DMS53 treated with DMSO at 0.1 percent for 48 hours (cell line): ENCODE measurements around the gene GNG8.

Source experiments
- DNase-seq: peaks from one replicate; lab custom pipeline; 2025; ENCODE audit not compliant: unreplicated experiment; lab: John Stamatoyannopoulos, UW

The GNG8 gene

DNA sequence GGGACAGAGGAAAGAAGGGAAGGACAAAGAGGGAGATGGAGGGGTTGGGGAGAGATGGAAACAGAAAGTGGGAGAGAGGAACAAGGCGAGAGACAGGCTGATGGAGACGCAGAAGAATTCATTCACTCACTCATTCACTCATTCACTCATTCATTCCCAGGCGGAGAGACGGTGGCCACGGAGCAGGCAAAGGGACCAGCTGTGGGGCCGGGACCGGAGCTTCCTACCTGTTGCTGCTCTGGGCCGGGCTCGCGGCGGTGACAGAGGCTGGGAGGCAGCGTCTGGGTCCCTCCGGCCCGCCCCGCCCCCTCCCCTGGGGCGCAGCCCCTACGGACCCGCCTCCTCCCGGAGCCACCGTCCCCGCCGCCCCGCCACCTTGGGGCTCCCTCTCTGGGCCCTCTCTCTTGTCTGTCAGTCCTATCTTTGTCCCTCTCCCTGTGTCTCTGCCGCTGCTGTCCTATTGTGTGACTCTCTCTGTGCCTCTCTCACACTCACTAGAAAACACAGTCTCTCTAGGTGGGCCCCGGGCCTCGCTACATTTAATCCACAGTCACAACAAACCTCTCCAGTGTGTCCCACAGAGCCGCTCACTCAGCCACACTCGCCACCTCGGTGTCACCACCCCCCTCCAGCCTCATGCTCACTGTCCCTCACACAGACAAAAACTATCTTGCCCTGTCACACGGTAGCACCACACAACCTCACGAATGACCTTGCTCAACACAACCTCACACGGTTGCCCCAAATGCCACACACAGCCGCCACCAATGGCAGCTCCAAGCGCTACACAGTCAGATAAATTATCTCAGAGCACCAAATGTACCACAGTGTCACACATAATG is at the start of gene GNG8:
GNG8 (minus strand) TSS at position 283 of the 842 bp plus-strand sequence. CDS start 1,520 bp downstream, outside the sequence.
- DNase-seq, result no peak

DNA sequence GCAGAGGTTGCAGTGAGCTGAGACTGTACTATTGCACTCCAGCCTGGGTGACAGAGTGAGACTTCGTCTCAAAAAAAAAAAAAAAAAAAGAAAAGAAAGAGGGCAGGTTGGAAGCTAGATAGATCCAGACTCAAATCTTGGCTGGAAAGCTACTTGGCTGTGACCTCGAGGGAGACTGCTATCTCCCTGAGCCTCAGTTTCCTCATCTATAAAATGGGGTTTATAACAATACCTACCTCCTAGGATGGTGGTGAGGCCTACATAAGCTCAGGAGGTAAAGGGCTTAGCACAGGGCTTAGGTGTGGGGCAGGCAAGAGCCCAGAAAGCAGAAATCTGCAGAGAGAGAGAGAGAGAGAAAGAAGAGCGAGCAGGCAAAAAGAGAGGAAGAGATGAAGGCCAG is 49.2 kb upstream of the GNG8 start:
- DNase-seq, result no peak

DNA sequence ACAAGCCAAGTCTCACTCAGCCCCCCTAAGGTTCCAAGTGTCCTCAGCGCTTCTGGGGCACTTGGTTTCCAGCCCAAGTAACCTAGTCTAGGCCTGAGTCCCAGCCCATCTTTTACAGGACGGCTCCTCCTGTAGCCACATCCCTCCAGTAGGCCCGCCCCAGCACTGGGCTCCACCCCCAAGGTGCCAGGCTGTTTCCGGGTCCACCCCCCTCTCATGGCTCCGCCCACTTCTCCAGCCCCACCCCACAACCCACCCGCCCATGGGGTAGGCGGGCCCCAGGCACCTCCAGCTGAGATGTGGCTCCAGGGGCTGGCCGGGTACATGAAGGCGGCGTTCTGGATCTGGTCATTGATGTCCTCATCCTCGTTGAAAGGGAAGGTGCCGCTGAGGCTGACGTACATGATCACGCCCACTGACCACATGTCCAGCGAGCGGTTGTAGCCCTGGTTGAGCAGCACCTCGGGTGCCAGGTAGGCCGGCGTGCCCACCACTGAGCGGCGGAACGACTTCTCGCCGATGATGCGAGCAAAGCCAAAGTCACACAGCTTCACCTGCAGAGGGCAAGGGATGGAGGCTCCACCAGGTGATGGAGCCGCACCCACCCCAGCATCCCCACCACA is 42.2 kb upstream of the GNG8 start:
- no peak for DNase-seq

DNA sequence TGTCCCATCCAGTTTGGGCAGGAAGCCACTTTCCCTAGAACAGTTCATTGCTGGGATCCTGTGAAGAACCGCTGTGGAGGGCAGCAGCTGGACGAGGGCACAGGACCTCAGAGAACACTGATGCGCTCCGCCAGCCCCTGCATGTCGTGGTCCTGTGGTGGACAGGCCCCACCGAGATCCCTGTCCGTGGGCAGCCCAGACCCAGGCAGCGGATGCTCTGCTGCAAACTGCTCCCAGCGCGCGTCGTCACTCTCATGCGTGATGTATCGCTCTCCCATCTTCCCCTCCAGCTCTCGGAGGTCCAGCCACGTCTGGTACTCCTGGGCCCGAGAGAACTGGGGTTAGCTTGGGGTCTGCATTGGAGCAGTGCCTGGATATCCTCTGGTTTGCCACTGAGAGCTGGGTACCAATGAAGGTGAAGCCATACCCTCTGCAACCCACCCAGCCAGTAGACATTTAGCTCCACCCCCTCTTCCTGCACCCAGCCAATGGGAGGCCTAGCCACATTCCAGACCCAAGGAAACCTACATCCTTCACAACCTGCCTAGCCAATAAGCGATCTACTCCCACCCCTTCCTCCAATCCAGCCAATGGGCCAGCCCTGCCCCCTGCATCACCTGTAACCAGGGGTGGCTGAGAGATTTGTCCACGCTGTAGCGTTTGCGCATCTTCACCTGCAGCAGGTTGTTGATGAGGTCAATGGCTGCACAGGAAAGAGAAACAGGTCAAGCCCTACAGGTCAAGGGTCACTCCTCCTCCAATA is 38.6 kb upstream of the GNG8 start:
- DNase-seq, result no peak

DNA sequence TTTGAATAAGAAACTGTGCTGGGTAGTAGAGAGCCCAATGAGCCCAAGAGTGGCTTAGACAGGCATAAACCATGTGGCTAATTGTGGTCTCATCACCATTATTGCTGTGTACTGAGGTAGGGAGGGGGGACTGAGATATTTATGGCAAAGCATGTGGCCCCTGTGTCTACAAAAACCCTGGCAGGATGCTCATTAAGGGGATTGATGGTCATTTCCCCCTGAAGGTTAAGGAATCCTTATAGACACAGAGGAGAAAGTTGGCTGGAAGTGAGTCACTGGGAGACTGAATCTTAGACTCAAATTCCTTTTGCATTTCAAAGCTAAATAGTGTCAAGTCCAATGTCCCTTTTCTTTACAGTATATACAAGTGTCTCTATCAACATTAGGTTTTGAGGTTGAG is 34.8 kb upstream of the GNG8 start:
- no peak for DNase-seq

DNA sequence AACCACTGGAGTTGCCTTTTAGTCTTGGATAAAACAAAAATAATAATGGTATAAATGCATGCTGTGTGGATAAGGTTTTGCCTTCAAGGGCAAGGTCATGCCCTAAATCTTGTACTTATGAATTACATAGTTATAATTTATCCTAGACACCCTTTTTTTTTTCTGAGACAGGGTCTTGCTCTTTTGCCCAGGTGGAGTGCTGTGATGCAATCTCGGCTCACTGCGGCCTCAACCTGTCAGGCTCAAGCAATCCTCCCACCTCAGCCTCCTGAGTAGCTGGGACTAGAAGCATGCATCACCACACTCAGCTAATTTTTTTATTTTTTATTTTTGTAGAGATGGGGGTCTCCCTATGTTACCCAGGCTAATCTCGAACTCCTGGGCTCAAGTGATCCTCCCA is 32.7 kb upstream of the GNG8 start:
- DNase-seq, result no peak

DNA sequence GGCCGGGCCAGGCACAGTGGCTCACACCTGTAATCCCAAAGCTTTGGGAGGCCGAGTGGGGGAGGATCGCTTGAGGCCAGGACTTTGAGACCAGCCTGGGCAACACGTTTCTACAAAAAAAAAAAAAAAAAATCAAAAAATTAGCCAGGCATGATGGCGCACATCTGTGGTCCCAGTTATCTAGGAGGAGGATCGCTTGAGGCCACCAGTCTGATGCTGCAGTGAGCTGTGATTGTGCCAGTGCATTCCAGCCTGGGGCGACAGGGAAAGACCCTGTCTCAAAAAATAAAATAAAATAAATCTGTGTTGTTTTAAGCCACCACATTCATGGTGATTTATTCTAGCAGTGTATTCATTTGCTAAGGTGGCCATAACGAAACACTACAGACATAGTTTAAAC is 29.1 kb upstream of the GNG8 start:
- no peak for DNase-seq

DNA sequence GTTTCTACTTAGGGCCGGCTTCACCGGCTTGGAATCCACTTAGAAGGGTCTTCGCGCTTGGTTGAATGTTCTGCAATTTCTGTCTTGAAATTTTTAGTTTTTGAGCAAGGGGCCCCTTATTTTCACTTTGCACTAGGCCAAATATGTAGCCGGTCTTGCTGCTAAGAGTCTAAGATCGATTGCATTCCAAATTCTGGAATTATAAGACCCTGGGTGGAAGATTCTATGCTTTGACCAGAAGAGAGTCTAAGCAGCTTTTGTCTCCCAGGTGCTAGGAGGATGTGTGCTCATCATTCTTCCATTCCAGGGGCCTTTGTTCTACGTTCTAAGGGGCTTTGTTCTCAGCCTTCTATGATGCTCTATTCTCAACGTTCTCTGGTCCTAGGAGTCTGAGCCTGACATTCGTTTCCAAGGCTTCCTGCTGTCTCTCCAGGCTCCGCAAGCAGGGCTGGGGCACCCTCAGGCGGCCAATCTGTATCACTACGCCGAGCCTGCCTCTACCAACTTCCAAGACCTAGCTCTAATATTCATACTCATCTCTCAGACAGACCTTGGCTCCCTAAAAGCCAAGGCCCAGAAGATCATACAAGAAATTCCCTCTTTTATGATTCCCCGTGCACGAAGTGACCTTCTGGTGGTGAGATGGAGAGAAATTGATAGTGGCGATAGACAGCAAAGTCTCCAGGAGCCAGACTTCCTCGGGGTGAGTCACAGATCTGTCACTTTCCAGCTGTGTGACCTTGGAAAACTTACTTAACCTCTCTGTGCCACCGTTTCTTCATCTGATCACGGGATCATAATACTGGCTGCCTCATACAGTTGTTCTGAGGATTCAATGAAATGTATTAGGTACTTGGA is 26.0 kb upstream of the GNG8 start:
- peak; percentile 91 for DNase-seq

DNA sequence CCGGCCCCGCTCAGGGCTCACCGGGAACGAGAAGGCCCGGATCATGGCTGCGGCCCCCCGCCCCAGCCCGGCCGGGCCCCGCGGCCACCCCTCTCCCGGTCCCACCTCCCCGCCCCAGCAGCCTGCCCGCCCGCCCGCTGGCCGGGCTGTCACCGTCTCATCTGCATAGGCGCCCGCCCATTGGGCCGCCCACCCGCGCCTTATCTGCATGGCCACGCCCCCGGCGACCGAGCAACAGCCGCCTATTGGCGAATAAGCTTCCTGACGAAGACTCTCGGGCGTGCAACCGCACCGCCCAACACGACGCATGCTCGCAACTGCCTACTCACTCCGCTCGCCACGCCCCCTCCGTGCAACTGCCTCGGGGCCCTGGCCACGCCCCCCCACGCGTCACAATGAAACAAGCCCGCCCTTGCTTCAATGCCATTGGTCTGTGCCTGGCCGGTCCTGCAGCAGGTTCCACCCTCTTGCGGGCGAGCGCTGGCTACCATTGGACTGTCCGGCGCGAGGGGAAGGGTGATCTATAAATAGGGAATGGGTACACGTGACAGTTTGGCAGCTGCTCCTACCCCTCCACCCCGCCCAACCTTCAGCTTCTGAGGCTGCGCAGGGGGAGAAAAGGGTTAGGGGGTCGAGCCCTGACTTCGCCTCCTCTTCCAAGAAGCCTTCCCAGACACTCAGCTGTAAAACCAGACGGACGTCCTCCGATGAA is 25.2 kb upstream of the GNG8 start, which contains the start of gene DACT3:
DACT3 (minus strand) TSS at position 163 of the 712 bp plus-strand sequence; CDS start at position 45, 118 bp downstream.
- peak; percentile 99 for DNase-seq

DNA sequence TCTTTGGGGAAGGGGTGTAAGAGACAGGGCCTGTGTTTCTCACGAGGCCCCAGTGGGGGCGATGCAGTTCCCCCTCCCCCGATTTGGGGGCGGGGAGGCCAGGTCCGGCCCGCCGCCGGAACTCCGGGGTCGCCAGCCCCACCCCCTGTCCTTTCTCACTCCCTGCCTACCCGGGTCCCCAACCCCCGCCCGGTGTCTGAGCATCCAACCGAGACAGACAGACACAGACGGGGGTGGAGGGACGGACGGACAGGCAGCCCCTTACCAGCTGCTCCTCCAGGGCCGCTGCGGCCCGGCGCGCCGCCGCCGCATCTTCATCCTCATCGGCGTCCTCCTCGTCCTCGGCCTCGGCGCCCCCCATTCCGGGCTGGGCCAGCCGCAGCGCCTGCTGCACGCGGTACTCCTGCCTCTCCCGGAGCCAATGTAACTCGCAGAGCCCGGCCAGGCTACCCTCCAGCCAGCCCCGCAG is 24.6 kb upstream of the GNG8 start:
- no peak for DNase-seq

DNA sequence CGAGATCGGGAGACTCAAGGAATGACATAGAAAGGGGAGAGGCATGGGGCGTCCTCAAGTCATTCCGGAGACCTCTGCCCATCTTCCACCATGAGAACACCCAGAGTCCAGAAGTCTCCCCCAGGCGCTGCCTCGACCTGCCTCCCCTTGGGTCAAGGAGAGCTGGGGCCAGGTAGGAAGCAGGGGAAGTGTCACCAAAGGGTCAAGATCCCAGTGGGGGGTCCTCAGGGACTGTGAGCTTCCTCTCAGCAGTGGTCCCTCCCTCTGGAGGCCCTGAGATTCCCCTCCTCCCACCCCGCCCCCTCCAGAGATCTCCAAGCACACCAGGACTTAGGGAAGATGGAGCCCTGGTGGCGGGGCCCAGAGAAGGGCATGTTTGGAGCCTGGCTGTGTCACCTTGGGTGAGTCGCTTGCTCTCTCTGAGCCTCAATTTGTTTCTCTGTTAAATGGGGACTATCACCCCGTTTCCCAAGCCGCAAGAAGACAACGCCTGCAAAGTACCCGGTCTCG is 24.1 kb upstream of the GNG8 start:
- no peak for DNase-seq

DNA sequence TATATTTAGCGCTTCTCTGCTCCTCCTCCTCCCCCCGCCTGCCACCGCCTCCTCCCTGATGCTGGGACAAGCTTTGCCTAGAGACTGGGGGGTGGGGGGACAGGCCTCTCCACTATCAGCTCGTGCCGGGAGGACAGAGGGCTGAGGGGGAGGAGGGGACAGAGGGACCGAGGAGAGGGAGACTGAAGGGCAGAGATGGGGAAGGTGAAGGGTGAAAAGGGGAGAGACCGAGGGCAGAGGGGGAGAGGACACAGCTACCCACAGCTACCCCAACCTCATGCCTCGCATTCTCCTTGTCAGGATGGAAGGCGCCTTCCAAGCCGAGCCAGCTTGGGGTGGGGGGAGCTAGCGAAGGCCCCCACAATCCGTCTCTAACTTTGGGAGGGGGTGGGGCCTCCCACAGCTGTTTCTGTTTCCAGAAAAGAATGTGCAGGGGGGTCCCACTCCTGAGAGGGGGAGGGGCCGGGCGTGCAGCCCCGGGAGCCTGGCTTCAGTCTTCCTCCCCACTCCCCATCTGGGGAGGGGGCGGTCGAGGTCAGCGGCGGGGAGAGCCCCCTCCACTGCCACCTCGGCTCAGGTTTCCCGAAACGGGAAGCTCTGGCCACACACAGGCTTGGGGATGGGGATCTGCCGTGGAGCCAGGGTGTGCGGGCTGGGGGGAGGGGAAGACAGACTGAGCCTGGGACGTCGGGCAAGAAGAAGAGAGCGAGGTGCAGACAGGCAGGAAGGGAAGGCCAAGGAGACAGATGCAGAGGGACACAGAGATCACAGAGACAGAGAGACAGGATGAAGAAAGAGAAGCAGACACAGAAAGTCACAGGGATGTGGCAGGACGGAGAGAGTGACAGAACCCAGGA is 23.4 kb upstream of the GNG8 start:
- DNase-seq, result no peak

DNA sequence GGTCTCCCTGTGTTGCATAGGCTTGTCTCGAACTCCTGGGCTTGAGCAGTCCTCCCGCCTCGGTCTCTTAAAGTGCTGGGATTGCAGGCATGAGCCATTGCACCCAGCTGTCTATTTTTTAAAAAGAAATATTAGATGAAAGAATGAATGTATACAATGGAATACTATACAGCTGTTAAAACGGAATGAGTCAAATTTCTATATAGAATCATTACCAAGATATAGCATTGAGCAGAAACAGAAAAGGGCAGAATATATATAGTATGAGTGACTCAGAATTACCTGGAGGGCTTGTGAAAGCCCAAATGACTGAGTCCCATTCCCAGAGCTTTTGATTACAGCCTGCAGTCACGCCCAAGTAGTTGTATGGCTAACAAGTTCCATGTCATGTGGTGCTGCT is 20.5 kb upstream of the GNG8 start:
- DNase-seq, result no peak

DNA sequence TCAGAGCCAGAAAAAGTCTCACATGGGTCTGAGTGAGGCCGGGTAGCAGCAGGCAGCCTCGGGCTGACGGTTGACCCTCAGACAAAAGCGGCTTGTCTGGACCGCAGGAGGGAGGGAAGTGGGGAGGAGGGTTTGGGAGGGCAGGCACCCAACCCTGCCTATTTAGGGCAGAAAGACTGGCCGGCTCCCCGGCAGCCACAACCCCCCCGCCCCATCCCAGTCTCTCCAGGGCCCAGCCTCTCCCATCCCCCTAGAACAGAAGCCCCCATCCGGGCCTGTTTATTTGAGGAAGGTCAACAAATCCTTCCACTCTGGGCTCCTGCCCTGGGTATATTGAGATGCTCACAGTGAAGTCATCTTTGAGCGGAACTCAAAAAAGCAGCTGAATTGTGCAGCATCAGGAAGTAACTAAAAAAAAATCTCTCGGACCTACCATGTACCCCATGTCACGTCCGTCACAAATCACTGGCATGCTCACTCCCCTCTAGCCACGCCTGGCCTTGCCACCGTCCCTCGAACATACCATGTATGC is 18.7 kb upstream of the GNG8 start:
- no peak for DNase-seq

DNA sequence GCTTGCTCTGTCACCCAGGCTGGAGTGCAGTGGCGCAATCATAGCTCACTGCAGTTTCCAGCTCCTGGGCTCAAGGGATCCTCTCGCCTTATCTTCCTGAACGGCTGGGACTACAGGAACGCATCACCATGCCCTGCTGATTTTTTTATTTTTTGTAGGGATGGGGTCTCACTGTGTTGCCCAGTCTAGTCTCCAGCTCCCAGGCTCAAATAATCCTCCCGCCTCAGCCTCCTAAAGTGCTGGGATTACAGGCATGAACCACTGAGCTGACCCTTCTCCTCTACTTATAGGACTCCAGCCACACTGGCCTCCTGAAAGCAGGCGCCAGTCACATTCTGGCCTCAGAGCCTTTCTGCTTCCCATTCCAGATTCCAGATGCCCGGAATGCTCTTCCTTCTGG is 14.4 kb upstream of the GNG8 start:
- DNase-seq, result no peak

DNA sequence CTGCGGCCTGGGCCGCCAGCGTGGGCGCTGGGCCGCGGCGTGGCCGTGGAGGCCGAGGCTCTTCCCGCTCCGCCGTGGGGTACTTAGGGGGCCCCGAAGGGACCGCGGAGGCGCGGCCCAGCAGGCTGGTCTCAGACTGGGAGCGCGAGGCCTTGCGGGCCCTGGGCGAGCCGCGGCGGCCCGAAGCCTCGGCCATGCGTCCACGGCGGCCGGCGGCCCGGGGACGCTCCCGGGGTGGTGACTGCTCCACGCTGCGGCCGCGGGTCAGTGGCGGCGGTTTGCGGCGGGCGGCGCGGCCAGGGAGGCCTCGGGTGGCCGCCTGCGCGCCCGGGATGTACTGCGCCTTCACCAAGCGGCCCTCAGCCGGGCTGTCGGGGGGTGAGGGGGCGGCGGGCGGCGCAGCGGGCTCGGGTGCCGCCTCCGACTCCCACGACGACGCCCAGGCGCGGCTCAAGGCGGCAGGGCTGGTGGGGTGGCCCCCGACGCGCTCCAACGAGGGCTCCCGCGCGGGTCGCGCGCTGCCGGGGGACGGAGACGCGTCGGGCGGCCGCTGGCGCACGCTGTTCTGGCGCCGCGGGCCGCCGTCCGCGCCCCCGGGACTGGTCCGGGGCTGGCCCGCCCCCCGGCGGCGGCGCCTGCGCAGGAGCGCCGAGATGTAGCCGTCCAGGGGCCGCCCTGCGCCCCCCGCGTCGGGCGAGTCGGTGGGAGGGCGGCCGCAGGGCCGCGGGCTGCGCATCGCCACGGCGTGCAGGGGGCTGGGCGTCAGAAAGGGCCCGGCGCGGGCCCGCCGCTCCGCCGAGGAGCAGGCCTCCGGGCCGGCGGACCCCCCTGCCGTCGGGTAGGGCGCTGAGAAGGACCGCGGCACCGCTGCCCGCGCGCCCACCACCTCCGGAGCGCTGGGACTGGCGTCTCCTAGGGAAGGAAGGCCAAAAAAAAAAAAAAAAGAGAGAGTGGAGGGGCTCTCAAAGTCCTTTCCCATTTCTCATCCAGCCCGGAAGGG is 13.3 kb upstream of the GNG8 start:
- no peak for DNase-seq
